NCI-H748 (cell line): ENCODE data around the gene ITPKB.

Experiments
- DNase-seq: peaks from one replicate; lab custom pipeline; 2025; ENCODE audit not compliant: unreplicated experiment; lab: John Stamatoyannopoulos, UW

ITPKB gene

GRCh38 chr1:226668173-226668560 lies 70.9 kb downstream of the ITPKB start:
- DNase-seq = no peak

DNA sequence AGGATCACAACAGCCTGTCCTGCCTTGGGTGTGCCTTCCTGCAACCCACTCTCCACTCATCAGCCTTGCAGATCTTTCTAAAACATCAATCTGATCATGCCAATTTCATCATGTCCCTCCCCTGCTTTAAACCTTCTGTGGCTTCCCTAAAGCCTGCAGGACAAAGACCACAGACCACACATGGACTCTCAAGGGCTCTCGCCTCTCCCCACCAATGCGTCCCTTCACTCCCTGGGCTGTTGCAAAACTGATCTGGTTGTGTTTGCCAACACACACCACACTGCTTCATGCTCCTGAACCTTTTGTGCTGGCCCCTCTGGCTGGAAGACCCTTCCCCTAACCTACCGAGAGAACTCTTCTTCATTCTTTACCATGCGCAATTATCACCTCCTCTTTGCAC lies 72.4 kb downstream of the ITPKB start:
- no peak for DNase-seq

GRCh38 chr1:226666164-226666506 lies 72.9 kb downstream of the ITPKB start:
- DNase-seq = no peak

- DNase-seq = no peak
Observed at GRCh38 chr1:226665505-226666163, 73.4 kb downstream of the ITPKB start.

DNA sequence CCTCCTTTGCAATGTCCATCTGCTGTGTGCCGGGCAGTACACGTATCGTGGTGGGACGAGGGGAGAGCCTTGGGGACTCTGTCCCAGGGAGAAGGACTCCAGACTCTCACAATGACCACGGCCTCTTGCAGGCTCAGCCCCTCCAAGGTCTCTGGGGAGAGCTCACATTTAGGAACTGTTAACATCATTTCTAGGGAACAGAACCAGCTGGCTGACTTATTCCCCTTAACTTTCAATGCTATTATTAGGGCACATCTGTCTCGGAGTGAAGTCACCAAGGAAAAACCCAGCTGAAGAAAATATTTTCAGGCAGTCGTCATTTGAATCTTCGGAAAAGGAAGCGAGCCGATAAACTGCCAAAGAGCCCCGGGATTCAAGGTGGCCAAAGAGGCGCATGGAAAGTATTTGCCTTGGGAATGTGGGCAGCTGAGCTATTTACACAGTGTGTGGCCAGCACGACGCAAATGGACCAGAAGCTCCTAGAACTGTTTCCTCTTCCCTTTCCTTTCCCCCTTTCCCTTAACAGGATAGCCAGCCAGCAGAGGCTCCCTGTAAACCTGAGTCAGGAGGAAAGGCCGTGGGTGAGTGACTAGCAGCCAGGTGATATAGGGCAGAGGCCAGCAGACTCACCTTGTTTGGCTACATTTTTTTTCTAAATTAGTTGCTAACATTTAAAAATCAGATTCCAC lies 74.5 kb downstream of the ITPKB start:
- DNase-seq = no peak

GRCh38 chr1:226663327-226663704 lies 75.8 kb downstream of the ITPKB start:
- DNase-seq = no peak

GRCh38 chr1:226662642-226663326 lies 76.3 kb downstream of the ITPKB start:
- DNase-seq = no peak

- no peak for DNase-seq
Observed at GRCh38 chr1:226661965-226662364, 77.1 kb downstream of the ITPKB start.

DNA sequence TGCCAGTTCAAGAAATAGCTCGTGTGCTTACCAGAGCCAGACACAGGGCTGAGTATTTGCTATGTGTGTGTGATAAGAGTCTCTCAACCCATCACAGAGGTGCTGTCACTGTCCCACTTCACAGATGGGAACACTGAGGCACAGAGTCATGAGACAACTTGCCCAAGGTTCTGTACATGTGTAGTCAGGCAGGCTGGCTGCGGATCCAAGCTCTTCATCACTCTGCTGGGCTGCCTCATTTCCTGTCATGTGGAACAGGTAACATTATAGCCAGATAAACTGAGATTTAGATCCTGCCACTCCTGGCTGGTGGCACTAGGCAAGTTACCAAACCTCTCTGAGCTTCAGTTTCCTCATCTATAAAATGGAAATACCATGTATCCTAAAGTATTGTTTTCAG lies 77.8 kb downstream of the ITPKB start:
- DNase-seq = no peak

GRCh38 chr1:226660410-226661182 lies 78.5 kb downstream of the ITPKB start:
- DNase-seq = no peak

DNA sequence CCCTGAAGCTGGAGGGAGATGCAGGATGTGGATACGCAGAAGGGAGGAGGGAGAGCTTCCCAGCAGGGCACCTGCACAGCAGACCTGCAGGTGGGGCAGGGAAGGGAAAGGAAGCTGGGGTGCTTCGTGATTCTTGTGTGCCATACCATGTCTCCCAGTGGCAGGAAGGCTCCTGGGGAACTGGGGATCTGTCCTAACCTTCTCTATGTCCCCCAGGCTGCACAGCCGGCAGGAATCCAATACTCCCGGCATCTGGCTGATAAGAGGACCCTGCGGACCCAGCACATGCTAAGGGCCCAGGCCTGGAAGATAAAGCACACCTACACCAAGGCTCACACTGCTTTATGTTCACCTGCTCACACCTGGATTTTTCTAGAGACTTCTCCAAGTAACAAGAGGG lies 79.4 kb downstream of the ITPKB start:
- DNase-seq = no peak

DNA sequence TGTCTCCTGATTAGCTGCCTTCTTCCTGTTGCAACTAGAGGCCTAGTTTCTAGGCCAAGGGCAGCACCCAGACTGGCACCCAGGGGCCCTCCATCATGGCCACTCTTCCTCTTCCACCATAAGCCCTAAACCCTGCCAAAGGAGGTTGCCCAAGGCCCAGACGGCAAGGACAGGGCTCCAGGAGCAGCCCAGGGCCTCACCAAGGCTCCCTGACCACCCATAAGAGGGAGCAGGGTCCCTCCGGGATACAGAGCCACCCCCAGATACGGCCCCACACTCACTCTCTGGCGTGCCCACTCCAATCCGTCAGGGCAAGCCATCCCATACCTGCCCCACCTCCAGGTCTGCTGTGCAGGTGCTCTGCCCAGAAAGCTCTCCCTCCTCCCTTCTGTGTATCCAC lies 79.9 kb downstream of the ITPKB start:
- DNase-seq = no peak

GRCh38 chr1:226658546-226659125 lies 80.4 kb downstream of the ITPKB start:
- DNase-seq = no peak

DNA sequence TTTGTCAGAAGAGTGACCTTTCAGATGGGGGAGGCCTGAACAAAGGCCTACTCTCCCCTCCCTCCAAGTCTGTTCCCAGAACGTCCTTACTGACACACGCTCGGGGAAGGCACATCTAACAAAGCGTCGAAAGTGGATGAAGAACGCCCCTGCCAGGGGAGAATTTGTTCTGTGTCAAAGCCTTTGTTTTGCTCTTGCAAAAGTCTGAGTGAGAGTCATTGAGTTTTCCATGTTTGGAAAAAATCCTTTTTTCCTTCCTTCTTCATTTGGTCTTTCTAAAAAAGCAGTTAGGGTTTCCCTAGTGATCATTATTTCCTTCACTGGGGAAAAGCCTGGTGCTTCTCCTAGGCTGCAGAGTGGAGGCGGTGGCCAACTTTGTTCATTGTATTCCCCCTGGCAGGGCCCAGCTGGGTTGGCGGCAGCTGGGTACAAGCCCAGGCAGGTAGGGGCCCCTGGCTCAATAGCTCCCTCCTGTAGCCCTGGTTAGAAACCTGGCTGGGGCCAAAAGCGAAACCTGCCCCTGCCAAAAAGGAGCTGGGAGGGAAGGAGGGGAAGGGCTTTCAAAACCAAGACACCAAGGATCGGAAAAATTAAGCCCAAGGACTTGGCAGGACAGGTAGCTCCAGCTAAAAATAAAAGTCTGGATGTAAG lies 81.1 kb downstream of the ITPKB start:
- DNase-seq = peak; percentile 59

- peak; percentile 88 for DNase-seq
Observed at GRCh38 chr1:226656601-226657277, 82.3 kb downstream of the ITPKB start.

- DNase-seq = peak; percentile 69
Observed at GRCh38 chr1:226656201-226656600, 82.9 kb downstream of the ITPKB start.

- peak; percentile 26 for DNase-seq
Observed at GRCh38 chr1:226655251-226656163, 83.6 kb downstream of the ITPKB start.

- DNase-seq = no peak
Observed at GRCh38 chr1:226654668-226655055, 84.4 kb downstream of the ITPKB start.

DNA sequence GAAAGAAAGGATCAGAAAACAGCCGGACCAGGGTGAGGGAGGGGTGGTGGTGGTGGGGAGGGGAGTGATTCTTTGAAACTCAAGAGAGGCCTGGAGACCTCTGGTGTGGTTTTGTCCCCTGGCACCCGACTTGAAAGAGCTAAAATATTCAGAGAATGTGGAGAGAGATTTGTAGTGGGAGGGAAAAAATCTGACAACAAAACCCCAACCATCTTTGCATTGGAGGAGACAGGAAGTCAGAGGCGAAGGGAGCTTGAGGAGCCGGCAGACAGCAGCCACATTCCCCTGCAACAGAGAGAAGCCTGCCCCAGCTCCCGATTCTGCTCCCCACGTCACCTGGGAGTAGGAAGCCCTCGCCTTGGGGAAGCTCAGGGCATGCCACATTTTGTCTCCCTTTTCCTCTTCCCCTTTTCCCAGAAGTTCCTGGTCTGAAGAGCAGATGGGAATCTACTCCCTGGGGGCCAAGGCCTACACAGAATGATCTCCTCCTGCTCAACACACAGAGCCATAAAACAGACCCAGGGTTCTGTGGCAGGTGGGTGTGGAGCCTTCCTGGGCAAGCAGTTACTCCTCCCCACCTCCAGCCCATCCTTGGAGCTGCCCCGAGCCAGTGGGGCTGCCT lies 84.9 kb downstream of the ITPKB start:
- no peak for DNase-seq
